GM15510 (cell line): Measurements from ENCODE around the gene CTSZ.
A peak's percentile ranks its signal among the peaks of the same experiment; 100 is the strongest.

Experiments used
- POLR2A ChIP-seq: IDR thresholded peaks from 3 replicates; pipeline ENCODE4 v1.6.1; 2011; ENCODE audit warnings: borderline replicate concordance; ENCODE audit not compliant: insufficient read length; ENCODE audit errors: extremely low read depth

The CTSZ gene

GRCh38 chr20:58986286-58986967, 20.6 kb downstream of the CTSZ start:
- TF ChIP-seq POLR2A = no peak

- TF ChIP-seq POLR2A = no peak
These were observed 21.4 kb downstream of the CTSZ start for GRCh38 chr20:58985656-58986055.

GRCh38 chr20:58984691-58985090, 22.4 kb downstream of the CTSZ start:
- TF ChIP-seq POLR2A = no peak

- TF ChIP-seq POLR2A = no peak
These were observed 24.5 kb downstream of the CTSZ start for GRCh38 chr20:58982406-58983114.

GRCh38 chr20:58981628-58982364, 25.3 kb downstream of the CTSZ start:
- no peak for TF ChIP-seq POLR2A

GRCh38 chr20:58980711-58981627, 26.1 kb downstream of the CTSZ start, which contains the start of gene NELFCD:
NELFCD (plus strand) TSS chr20:58981256; CDS start chr20:58981310, 54 bp downstream.
- TF ChIP-seq POLR2A = peak; percentile 90

GRCh38 chr20:58978351-58979190, 28.5 kb downstream of the CTSZ start:
- TF ChIP-seq POLR2A = no peak

- no peak for TF ChIP-seq POLR2A
These were observed 30.9 kb downstream of the CTSZ start for GRCh38 chr20:58976061-58976730.

- TF ChIP-seq POLR2A = no peak
These were observed 31.7 kb downstream of the CTSZ start for GRCh38 chr20:58975353-58975752.

GRCh38 chr20:58973866-58974265, 33.2 kb downstream of the CTSZ start:
- TF ChIP-seq POLR2A = no peak

GRCh38 chr20:58973179-58973578, 33.9 kb downstream of the CTSZ start:
- TF ChIP-seq POLR2A = no peak

GRCh38 chr20:58971429-58971828, 35.6 kb downstream of the CTSZ start:
- no peak for TF ChIP-seq POLR2A

GRCh38 chr20:58970146-58970545, 36.9 kb downstream of the CTSZ start:
- TF ChIP-seq POLR2A = no peak

GRCh38 chr20:58969439-58969838, 37.6 kb downstream of the CTSZ start:
- TF ChIP-seq POLR2A = no peak
